ENCODE data around the gene WDR20. TPM values are rescaled to one million over a fixed set of nuclear protein-coding genes. Genes with fewer than 3 reads are reported as not detected.
"Not testable (repeated sequence)": the region's sequence is repeated elsewhere in the genome, so short reads cannot be mapped to it uniquely, and the experiment has no call there.

WDR20 gene, protein sequence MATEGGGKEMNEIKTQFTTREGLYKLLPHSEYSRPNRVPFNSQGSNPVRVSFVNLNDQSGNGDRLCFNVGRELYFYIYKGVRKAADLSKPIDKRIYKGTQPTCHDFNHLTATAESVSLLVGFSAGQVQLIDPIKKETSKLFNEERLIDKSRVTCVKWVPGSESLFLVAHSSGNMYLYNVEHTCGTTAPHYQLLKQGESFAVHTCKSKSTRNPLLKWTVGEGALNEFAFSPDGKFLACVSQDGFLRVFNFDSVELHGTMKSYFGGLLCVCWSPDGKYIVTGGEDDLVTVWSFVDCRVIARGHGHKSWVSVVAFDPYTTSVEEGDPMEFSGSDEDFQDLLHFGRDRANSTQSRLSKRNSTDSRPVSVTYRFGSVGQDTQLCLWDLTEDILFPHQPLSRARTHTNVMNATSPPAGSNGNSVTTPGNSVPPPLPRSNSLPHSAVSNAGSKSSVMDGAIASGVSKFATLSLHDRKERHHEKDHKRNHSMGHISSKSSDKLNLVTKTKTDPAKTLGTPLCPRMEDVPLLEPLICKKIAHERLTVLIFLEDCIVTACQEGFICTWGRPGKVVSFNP
- polyA plus RNA-seq (ENCODE audit: insufficient read depth in 1 of 5, insufficient read length in 5 of 5, low replicate concordance in 1 of 5): 10 to 100 TPM; 22.8 to 28.1 (median 27.5) TPM
- long read RNA-seq, donor 1, partial matches to known transcripts: 0 of 9 reads
- long read RNA-seq, donor 1, other reads (novel, unspliced or antisense): 0 of 9 reads
- long read RNA-seq, donor 2, partial matches to known transcripts: 0 of 4 reads
- long read RNA-seq, donor 2, other reads (novel, unspliced or antisense): 0 of 4 reads
- long read RNA-seq, donor 3, partial matches to known transcripts: 0 of 5 reads
- long read RNA-seq, donor 3, other reads (novel, unspliced or antisense): 0 of 5 reads
- long read RNA-seq, donor 4, partial matches to known transcripts: 0 of 6 reads
- long read RNA-seq, donor 4, other reads (novel, unspliced or antisense): 0 of 6 reads
- long read RNA-seq, donor 5, transcript WDR20-204 (3 exons, 2,391 nt): major isoform, 6 of 17 reads
- long read RNA-seq, donor 5, partial matches to known transcripts: 9 of 17 reads
- long read RNA-seq, donor 5, other reads (novel, unspliced or antisense): 0 of 17 reads
- long read RNA-seq, donor 6, partial matches to known transcripts: 0 of 3 reads
- long read RNA-seq, donor 6, other reads (novel, unspliced or antisense): 0 of 3 reads
- long read RNA-seq, donor 7, partial matches to known transcripts: 0 of 1 reads
- long read RNA-seq, donor 7, other reads (novel, unspliced or antisense): 0 of 1 reads
- long read RNA-seq, donor 8, partial matches to known transcripts: 0 of 1 reads
- long read RNA-seq, donor 8, other reads (novel, unspliced or antisense): 0 of 1 reads

GRCh38 chr14:102139286-102140026 lies at the start of gene WDR20:
Gene WDR20 (plus strand): TSS chr14:102139897. CDS start chr14:102139924, 27 bp downstream.
- peak; percentile 95 to 96 for DNase-seq

GRCh38 chr14:102090713-102091112 lies 49.0 kb upstream of the WDR20 start:
- no peak for DNase-seq

DNA sequence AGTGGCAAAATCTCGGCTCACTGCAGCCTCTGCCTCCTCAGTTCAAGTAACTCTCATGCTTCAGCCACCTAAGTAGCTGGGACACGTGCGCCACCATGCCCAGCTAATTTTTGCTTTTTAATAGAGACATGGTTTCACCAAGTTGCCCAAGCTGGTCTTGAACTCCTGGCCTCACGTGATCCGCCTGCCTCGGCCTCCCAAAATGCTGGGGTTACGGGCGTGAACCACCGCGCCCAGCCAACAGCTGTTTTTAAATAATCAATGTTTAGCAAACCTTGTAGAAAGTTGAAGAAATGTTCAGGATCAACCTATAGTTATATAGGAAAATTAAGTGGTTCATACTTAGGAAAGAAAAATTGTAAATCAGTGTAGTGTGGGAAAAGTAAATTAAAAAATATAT lies 46.9 kb upstream of the WDR20 start:
- no peak for DNase-seq

DNA sequence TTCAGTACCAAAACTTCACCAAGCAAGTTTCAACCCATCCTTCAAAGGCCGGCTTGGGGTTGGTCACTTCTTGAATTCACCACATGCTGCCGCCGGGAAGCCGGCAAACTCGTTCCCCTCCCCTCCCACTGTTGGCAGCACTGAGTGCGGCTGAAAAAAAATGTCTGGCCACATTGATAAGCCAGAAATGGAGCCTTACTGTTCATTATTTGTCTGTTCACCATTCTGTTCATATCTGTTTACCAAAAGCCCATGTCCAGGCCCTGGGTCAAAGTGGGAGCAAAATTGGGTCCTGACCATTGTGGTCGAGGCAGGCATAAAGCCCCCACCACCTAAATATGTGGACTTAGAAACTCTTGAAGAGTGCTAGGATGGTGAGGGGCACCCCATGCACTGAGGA lies 45.6 kb upstream of the WDR20 start:
- no peak for DNase-seq

- no peak for DNase-seq
Observed at GRCh38 chr14:102095231-102095870, 44.3 kb upstream of the WDR20 start.

DNA sequence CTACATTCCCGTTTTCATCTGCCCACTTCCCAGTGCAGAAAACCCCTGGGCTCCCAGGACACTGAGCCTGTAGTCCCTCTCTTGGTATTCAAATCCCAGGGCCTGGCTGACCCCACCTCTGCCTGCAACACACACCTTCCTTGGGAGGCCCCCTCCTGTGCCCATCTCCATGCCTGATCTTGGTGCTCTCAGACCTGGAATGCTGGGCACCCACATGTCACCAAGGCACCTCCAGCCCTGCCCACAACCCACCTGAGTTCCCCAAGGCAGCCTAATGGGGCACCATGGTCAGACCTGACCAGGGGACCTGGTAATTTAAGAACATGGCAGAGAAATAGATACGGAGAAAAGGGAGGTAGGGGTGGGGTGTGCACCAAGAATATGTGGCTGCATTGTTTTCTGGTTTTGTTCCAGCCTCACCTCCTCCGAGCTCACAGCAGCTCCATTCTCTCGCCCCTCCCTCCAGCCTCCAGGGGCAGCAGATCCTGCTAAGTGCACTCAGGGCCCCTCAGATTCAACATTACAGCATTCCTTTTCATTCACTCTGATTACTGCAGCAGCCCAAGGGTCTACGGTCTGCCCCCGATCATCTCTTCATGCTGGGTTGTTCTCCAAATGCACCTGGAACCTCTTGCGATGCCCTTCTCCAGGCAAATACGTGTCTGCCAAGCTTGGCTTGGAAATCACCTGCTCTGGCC lies 43.7 kb upstream of the WDR20 start:
- no peak for DNase-seq

GRCh38 chr14:102096569-102097188 lies 43.0 kb upstream of the WDR20 start:
- peak; percentile 78 to 83 for DNase-seq

DNA sequence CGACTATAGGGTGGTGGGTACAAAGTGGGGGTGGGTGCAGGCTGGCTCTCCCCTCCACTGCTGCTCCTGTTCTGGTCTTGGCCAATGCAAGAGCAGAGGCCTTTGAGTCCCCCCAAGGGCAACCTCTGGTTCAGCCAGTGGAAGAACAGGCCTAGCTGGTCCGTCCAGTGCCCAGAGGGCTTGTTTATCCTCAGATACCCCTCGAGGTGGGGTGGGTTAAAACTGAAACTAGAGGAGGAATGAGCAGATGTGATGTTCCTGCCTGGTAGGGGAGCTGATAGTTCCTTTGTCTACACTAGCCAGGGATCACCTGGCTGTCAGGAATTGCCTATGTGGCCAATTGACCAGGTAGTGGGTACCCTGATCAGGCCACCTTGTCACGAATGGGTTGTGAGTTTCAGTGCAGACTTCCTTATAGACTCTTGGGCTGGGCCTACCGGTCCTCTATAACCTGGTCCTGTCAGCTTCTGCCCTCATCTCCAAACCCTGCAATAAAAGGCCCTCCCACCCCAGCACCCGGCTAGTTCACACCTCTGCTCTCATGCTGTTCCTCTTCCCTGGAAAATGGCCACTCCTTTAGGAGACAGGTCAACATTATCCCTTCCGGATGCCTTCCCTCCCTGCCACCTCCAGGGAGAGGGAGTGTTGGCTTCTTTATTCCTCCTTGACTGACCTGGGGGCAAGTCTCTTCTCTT lies 42.1 kb upstream of the WDR20 start:
- peak; percentile 48 to 51 for DNase-seq

GRCh38 chr14:102103062-102103695 lies 36.5 kb upstream of the WDR20 start:
- no peak for DNase-seq

DNA sequence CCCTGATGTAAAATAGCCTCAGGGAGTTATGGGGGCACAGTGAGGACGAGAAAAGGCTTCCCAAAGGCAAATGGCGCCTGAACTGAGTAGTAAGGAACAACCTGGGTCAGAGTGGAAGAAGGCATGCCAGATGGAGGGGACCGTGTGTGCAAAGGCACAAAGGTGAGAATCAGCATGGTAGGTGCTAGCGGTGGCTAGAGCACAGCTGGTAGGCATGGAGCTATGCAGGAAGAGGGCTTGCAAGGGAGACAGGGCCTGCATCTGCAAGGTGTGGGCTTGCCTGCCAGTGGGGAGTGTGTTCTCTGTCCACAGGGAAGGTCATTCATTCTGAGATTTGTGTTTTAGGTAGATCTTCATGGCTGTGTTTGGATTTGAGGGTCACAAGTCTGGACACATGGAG lies 34.3 kb upstream of the WDR20 start:
- DNase-seq: no peak

DNA sequence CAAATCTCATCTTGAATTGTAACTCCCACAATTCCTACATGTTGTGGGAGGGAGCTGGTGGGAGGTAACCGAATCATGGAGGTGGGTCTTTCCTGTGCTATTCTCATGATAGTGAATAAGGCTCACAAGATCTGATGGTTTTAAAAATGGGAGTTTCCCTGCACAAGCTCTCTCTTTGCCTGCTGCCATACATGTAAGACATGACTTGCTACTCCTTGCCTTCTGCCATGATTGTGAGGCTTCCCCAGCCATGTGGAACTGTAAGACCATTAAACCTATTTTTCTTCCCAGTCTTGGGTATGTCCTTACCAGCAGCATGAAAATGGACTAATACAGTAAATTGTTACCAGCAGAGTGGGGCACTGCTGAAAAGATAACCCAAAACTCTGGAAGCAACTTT lies 30.4 kb upstream of the WDR20 start:
- DNase-seq: not testable (repeated sequence)

GRCh38 chr14:102111101-102111500 lies 28.6 kb upstream of the WDR20 start:
- DNase-seq: no peak

GRCh38 chr14:102116361-102117180 lies 23.1 kb upstream of the WDR20 start:
- DNase-seq: no peak

DNA sequence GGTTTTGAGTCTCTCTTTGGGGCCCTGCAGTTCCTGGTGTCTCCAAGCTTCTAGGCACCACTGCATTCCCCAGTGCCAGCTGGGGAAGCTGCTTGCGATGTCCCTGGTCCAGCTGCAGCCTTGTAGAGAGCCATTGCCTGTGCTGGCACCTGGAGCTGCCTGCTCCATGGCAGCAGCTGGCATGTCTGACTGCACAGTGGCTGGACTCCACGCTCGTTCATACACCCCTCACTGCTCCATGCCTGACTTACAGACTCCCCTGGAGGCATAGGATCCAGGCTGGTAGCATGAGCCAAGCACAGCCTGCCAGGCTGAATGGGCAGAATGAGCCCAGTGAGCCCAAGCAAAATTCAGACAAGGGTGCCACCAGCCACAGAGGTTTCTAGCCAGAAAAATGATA lies 21.8 kb upstream of the WDR20 start:
- DNase-seq: no peak

- no peak for DNase-seq
Observed at GRCh38 chr14:102120888-102121287, 18.8 kb upstream of the WDR20 start.

- DNase-seq: no peak
Observed at GRCh38 chr14:102121567-102121966, 18.1 kb upstream of the WDR20 start.

GRCh38 chr14:102124419-102124818 lies 15.3 kb upstream of the WDR20 start:
- no peak for DNase-seq
